SK-N-SH (cell line): ENCODE measurements around the gene AHNAK.

ENCODE experiments used
- CTCF ChIP-seq: fragments of 200-600 bp; sonication (generic); IDR thresholded peaks from 2 replicates; pipeline ENCODE4 v1.6.1; 2017; ENCODE audit warnings: antibody characterized with exemption, mild to moderate bottlenecking, moderate library complexity
- EZH2phosphoT487 ChIP-seq: fragments of 200-600 bp; sonication (generic); IDR thresholded peaks from 2 replicates; pipeline ENCODE4 v1.6.1; 2017; ENCODE audit warnings: low read depth, mixed run types, mild to moderate bottlenecking, antibody characterized with exemption, moderate library complexity, borderline replicate concordance
- JUND ChIP-seq: IDR thresholded peaks from 2 replicates; pipeline ENCODE4 v1.4.0; 2012
- MAX ChIP-seq: IDR thresholded peaks from 2 replicates; pipeline ENCODE4 v1.4.0; 2012; ENCODE audit warnings: low read depth
- POLR2AphosphoS5 ChIP-seq: IDR thresholded peaks from 2 replicates; pipeline ENCODE4 v1.6.1; 2012; ENCODE audit warnings: low read depth, low read length
- RAD21 ChIP-seq: IDR thresholded peaks from 2 replicates; pipeline ENCODE4 v1.6.1; 2012; ENCODE audit warnings: mild to moderate bottlenecking, low read length
- RFX5 ChIP-seq: IDR thresholded peaks from 2 replicates; pipeline ENCODE4 v1.6.1; 2012; ENCODE audit warnings: mild to moderate bottlenecking, improper control_type of control experiment, low read length
- TAF1 ChIP-seq: IDR thresholded peaks from 2 replicates; pipeline ENCODE4 v1.6.1; 2012; ENCODE audit warnings: low read depth, mild to moderate bottlenecking, low read length, moderate library complexity, borderline replicate concordance
- TEAD4 ChIP-seq: IDR thresholded peaks from 2 replicates; pipeline ENCODE4 v1.4.0; 2012; ENCODE audit warnings: mild to moderate bottlenecking, borderline replicate concordance; ENCODE audit not compliant: insufficient read depth
- YY1 ChIP-seq: IDR thresholded peaks from 2 replicates; pipeline ENCODE4 v1.4.0; 2012; ENCODE audit warnings: low read depth, mild to moderate bottlenecking
- TF ChIP-seq, protein P1 (sequence below): IDR thresholded peaks from 2 replicates; pipeline ENCODE4; 2012
- TF ChIP-seq, protein P2 (sequence below): IDR thresholded peaks from 2 replicates; pipeline ENCODE4 v1.6.1; 2012; ENCODE audit warnings: mild to moderate bottlenecking, low read depth, low read length, moderate library complexity

GRCh38 chr11:62418733-62419132 lies 127.9 kb downstream of the AHNAK start, which contains the start of gene SCGB1A1:
- TF ChIP-seq POLR2AphosphoS5 (no peak), CTCF (no peak), RAD21 (no peak), TAF1 (no peak), EZH2phosphoT487 (no peak), MAX (no peak), RFX5 (no peak), TEAD4 (no peak), YY1 (no peak), JUND (no peak)
- TF ChIP-seq, protein P1, sequence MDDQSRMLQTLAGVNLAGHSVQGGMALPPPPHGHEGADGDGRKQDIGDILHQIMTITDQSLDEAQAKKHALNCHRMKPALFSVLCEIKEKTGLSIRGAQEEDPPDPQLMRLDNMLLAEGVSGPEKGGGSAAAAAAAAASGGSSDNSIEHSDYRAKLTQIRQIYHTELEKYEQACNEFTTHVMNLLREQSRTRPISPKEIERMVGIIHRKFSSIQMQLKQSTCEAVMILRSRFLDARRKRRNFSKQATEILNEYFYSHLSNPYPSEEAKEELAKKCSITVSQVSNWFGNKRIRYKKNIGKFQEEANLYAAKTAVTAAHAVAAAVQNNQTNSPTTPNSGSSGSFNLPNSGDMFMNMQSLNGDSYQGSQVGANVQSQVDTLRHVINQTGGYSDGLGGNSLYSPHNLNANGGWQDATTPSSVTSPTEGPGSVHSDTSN, result no peak
- TF ChIP-seq, protein P2, sequence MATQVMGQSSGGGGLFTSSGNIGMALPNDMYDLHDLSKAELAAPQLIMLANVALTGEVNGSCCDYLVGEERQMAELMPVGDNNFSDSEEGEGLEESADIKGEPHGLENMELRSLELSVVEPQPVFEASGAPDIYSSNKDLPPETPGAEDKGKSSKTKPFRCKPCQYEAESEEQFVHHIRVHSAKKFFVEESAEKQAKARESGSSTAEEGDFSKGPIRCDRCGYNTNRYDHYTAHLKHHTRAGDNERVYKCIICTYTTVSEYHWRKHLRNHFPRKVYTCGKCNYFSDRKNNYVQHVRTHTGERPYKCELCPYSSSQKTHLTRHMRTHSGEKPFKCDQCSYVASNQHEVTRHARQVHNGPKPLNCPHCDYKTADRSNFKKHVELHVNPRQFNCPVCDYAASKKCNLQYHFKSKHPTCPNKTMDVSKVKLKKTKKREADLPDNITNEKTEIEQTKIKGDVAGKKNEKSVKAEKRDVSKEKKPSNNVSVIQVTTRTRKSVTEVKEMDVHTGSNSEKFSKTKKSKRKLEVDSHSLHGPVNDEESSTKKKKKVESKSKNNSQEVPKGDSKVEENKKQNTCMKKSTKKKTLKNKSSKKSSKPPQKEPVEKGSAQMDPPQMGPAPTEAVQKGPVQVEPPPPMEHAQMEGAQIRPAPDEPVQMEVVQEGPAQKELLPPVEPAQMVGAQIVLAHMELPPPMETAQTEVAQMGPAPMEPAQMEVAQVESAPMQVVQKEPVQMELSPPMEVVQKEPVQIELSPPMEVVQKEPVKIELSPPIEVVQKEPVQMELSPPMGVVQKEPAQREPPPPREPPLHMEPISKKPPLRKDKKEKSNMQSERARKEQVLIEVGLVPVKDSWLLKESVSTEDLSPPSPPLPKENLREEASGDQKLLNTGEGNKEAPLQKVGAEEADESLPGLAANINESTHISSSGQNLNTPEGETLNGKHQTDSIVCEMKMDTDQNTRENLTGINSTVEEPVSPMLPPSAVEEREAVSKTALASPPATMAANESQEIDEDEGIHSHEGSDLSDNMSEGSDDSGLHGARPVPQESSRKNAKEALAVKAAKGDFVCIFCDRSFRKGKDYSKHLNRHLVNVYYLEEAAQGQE, result no peak
